ENCODE results near the gene CTBP2. TPM values are rescaled to one million over a fixed set of nuclear protein-coding genes. Genes with fewer than 3 reads are reported as not detected.

CTBP2 gene
- total RNA-seq, 4 donors from 2014 or later, result 69.7 to 125 (median 84.7) TPM

- 71% methylated on average over 14 of the region's 14 CpGs for WGBS
- Histone ChIP-seq H3K4me1 (peaks cover 64 to 85% (median 75%) of the 10 kb centered on the region in 4 donors), H3K27ac (replicated peaks in 1 of 4) (peak overlapping the region; percentile 52 to 74 (median 60)), H3K9me3 (no peaks in the 10 kb centered on the region), H3K36me3 (peaks cover 0 to 29% (median 4%) of the 10 kb centered on the region in 4 donors), H3K4me3 (no peak overlapping the region), H3K27me3 (no peaks in the 10 kb centered on the region)
- DNase-seq (ENCODE audit: extremely low spot score), result no peak
- intact Hi-C loops (cut with DNase I), result no loop called here
- TF ChIP-seq POLR2AphosphoS5 (IDR thresholded peaks at IDR 0.05), result no peak
- no peak for TF ChIP-seq CTCF (IDR thresholded peaks at IDR 0.05)
- no peak for TF ChIP-seq EP300 (IDR thresholded peaks at IDR 0.05)
- TF ChIP-seq POLR2A (IDR thresholded peaks at IDR 0.05; ENCODE audit: low read depth), result no peak
These were observed 143.7 kb downstream of the CTBP2 start for GRCh38 chr10:125016611-125017202.

GRCh38 chr10:125016123-125016522 lies 144.2 kb downstream of the CTBP2 start:
- Histone ChIP-seq H3K4me3 (no peak overlapping the region), H3K4me1 (peaks cover 64 to 85% (median 78%) of the 10 kb centered on the region in 4 donors)
- intact Hi-C loops (cut with DNase I), result no loop called here

GRCh38 chr10:125015356-125015944 lies 144.9 kb downstream of the CTBP2 start:
- WGBS, result 84% methylated on average over 12 of the region's 23 CpGs
- intact Hi-C loops (cut with DNase I), result no loop called here

More at GRCh38 chr10:125016123-125016522, 144.2 kb downstream of the CTBP2 start:
- H3K27me3 ChIP-seq, result no peaks in the 10 kb centered on the region
- no peak for DNase-seq (ENCODE audit: extremely low spot score)
- peak overlapping the region; percentile 52 to 74 (median 60) for H3K27ac ChIP-seq (replicated peaks in 1 of 4)
- no peak for TF ChIP-seq EP300 (IDR thresholded peaks at IDR 0.05)
- no peaks in the 10 kb centered on the region for H3K9me3 ChIP-seq
- no CpG with 5 or more reads among the region's 10 CpGs for WGBS
- peaks cover 0 to 25% (median 4%) of the 10 kb centered on the region in 4 donors for H3K36me3 ChIP-seq

GRCh38 chr10:125014836-125015355 lies 145.5 kb downstream of the CTBP2 start:
- Histone ChIP-seq H3K9me3 (no peaks in the 10 kb centered on the region), H3K4me3 (no peak overlapping the region), H3K27ac (replicated peaks in 1 of 4) (peak overlapping the region in 3 of 4 donors; percentile 58 to 74 (median 62)), H3K27me3 (no peaks in the 10 kb centered on the region), H3K4me1 (peaks cover 64 to 85% (median 79%) of the 10 kb centered on the region in 4 donors), H3K36me3 (peaks cover 0 to 23% (median 4%) of the 10 kb centered on the region in 4 donors)
- WGBS, result 80% methylated on average over 16 of the region's 19 CpGs
- intact Hi-C loops (cut with DNase I), result no loop called here
- no peak for TF ChIP-seq CTCF (IDR thresholded peaks at IDR 0.05)
- TF ChIP-seq POLR2A (IDR thresholded peaks at IDR 0.05; ENCODE audit: low read depth), result no peak
- no peak for TF ChIP-seq POLR2AphosphoS5 (IDR thresholded peaks at IDR 0.05)
- TF ChIP-seq EP300 (IDR thresholded peaks at IDR 0.05), result no peak
- no peak for DNase-seq (ENCODE audit: extremely low spot score)

More at GRCh38 chr10:125015356-125015944, 144.9 kb downstream of the CTBP2 start:
- Histone ChIP-seq H3K27me3 (no peaks in the 10 kb centered on the region), H3K27ac (replicated peaks in 1 of 4) (peak overlapping the region; percentile 52 to 74 (median 60)), H3K36me3 (peaks cover 0 to 23% (median 4%) of the 10 kb centered on the region in 4 donors), H3K9me3 (no peaks in the 10 kb centered on the region), H3K4me1 (peaks cover 64 to 85% (median 79%) of the 10 kb centered on the region in 4 donors), H3K4me3 (no peak overlapping the region)
- no peak for TF ChIP-seq CTCF (IDR thresholded peaks at IDR 0.05)
- no peak for TF ChIP-seq EP300 (IDR thresholded peaks at IDR 0.05)
- no peak for TF ChIP-seq POLR2A (IDR thresholded peaks at IDR 0.05; ENCODE audit: low read depth)
- TF ChIP-seq POLR2AphosphoS5 (IDR thresholded peaks at IDR 0.05), result no peak
- DNase-seq (ENCODE audit: extremely low spot score), result no peak

- 64% methylated on average over 20 of the region's 20 CpGs for WGBS
- no peaks in the 10 kb centered on the region for H3K27me3 ChIP-seq
- H3K4me1 ChIP-seq, result peaks cover 64 to 88% (median 77%) of the 10 kb centered on the region in 4 donors
- H3K36me3 ChIP-seq, result peaks cover 0 to 23% (median 4%) of the 10 kb centered on the region in 4 donors
- DNase-seq (ENCODE audit: extremely low spot score), result no peak
- peak overlapping the region in 2 of 4 donors; percentile 58 to 74 for H3K27ac ChIP-seq (replicated peaks in 1 of 4)
- H3K4me3 ChIP-seq, result no peak overlapping the region
- TF ChIP-seq CTCF (IDR thresholded peaks at IDR 0.05) (no peak), POLR2AphosphoS5 (IDR thresholded peaks at IDR 0.05) (peak in 1 of 2 donors; percentile 8)
- no peaks in the 10 kb centered on the region for H3K9me3 ChIP-seq
- intact Hi-C loops (cut with DNase I), result no loop called here
These were observed 146.1 kb downstream of the CTBP2 start for GRCh38 chr10:125014086-125014830.
